HCT116 (cell line): ENCODE results near the gene RASL11B.

Experiments
- EZH2 ChIP-seq: fragments of 200-600 bp; sonication (generic); IDR thresholded peaks from 2 replicates; pipeline ENCODE4 v1.6.1; 2017; ENCODE audit warnings: antibody characterized with exemption, mixed run types
- MAX ChIP-seq: IDR thresholded peaks from 2 replicates; pipeline ENCODE4 v1.6.1; 2012
- POLR2A ChIP-seq: IDR thresholded peaks from 2 replicates; pipeline ENCODE4 v1.7.0; 2011; ENCODE audit warnings: borderline replicate concordance; ENCODE audit not compliant: insufficient read depth, insufficient read length; ENCODE audit errors: extremely low read depth
- POLR2AphosphoS5 ChIP-seq: IDR thresholded peaks from 2 replicates; pipeline ENCODE4 v1.6.1; 2011; ENCODE audit warnings: mild to moderate bottlenecking, low read depth, low read length, moderate library complexity
- SIN3A ChIP-seq: IDR thresholded peaks from 2 replicates; pipeline ENCODE4 v1.6.1; 2012; ENCODE audit warnings: low read depth

GRCh38 chr4:52869196-52869595, 7.1 kb downstream of the RASL11B start:
- TF ChIP-seq POLR2A (no peak), POLR2AphosphoS5 (no peak), EZH2 (no peak), SIN3A (no peak), MAX (no peak)
